Tibial nerve (tissue), 4 donors: ENCODE data around the gene CHD6.

Source experiments
- CTCF ChIP-seq, 5 experiments: fragments of 200-600 bp in 3 of 5; fragments of 450-650 bp in 2 of 5; sonication (generic) in 3 of 5; IDR thresholded peaks; one replicate each; pipeline ENCODE4 v1.5.1; 2016 to 2019; ENCODE audit warnings: antibody characterized with exemption in 5 of 5, mild to moderate bottlenecking in 3 of 5, moderate library complexity in 2 of 5
- EP300 ChIP-seq, 2 donors: sonication (generic); formaldehyde crosslinking; IDR thresholded peaks; one replicate each; pipeline ENCODE4 v1.6.1; 2017; ENCODE audit warnings: antibody characterized with exemption in 2 of 2, mild to moderate bottlenecking in 1 of 2

GRCh38 chr20:41580350-41580749, 37.8 kb downstream of the CHD6 start:
- TF ChIP-seq CTCF (IDR thresholded peaks at IDR 0.05) (no peak), EP300 (IDR thresholded peaks at IDR 0.05) (no peak)
